ENCODE data around the gene FIBP.
A peak's percentile ranks its signal among the peaks of the same experiment; 100 is the strongest.

Gene FIBP

DNA sequence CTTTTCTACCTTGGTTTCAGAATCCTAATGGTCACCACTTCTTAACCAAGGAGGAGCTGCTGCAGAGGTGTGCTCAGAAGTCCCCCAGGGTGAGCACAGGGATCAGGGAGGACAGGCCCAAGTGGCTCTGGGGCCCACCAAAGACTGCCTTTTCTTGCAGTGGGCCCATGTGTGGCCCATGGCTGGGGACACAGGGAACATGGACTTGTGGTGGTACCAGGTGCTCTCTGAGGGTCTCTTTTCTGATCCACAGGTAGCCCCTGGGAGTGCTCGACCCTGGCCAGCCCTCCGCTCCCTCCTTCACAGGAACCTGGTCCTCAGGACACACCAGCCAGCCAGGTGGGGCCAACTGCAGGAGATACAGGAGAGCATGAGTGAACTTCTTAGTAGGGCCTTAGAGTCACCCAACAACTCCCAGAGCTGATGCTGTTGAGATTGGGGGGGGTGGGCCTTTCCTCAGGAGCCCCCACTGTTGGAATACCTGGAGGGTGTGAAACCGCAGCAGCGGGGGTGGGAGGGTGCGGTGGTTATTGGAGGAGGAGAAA, 26.0 kb downstream of the FIBP start:
- TF ChIP-seq CTCF (IDR thresholded peaks at IDR 0.05; ENCODE audit: control extremely low read depth, extremely low read depth, low read depth, missing control alignments): no peak
- DNase-seq (ENCODE audit: extremely low spot score): no peak
- POLR2A ChIA-PET: no interaction called here
- CTCF ChIA-PET: interaction anchor here (6.1 to 17.2 kb wide), 2 partner anchors 9 to 23 kb away, joined by 133 to 535 read pairs; partner anchors contain the start of genes CCDC85B, CTSW, EFEMP2 and FIBP

DNA sequence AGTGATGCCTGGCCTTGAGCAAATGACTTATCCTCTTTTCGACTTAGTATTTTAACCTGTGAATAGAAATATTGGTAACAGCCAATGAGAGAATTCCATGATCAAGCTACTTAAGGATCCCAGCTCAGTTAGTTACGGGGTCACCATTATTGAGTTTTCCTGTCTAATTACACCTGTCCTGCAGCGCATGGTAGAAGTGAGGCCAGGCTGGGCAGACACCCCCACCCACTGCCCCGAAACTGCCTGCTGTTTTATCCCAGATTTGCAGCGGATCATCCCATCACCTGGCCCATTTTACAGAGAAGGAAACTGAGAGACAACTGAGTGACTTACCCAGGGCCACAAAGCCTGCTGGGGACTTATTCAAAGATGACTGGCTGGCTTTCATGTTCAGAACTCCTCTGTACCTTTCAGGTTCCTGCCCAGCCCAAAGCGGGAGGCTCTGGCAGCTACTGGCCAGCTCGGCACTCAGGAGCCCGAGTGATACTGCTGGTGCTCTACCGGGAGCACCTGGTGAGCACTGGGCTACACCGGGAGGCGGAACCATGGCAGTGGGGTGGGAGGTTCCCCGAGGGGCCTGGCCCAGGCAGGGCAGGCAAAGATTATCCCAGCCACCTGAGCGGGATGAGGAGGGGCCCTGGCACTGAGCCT, 26.6 kb downstream of the FIBP start:
- ChIA-PET POLR2A (interaction anchor here (1.2 kb wide), 1 partner anchor 10 kb away, joined by 5 read pairs; no protein-coding TSS in a partner anchor), CTCF (interaction anchor here (1.2 to 17.2 kb wide), 6 partner anchors 10 to 149 kb away, joined by 3 to 535 read pairs (median 6); partner anchors contain the start of genes CCDC85B, CTSW, EFEMP2 and FIBP)
- DNase-seq (ENCODE audit: extremely low spot score): no peak
- no peak for TF ChIP-seq CTCF (IDR thresholded peaks at IDR 0.05; ENCODE audit: control extremely low read depth, extremely low read depth, low read depth, missing control alignments)

DNA sequence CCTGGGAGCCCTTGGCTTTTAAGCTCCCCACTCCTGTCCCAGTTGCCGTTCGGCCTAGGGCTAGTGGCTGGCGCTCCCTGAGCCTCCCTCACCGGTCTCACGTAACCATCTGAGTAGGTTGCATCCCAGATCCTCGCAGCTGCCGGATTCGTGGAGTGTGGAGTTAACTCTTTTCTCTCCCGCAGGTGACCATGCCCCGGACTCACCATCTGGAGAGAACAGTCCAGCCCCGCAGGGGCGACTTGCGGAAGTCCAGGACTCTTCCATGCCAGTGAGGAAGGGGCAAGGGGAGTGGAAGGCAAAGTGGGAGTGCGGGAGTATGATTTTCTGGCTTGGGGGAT, 27.1 kb downstream of the FIBP start:
- CTCF ChIA-PET: interaction anchor here (1.0 to 17.2 kb wide), 8 partner anchors 10 to 149 kb away, joined by 3 to 535 read pairs (median 5); partner anchors contain the start of genes CCDC85B, CTSW, EFEMP2 and FIBP

DNA sequence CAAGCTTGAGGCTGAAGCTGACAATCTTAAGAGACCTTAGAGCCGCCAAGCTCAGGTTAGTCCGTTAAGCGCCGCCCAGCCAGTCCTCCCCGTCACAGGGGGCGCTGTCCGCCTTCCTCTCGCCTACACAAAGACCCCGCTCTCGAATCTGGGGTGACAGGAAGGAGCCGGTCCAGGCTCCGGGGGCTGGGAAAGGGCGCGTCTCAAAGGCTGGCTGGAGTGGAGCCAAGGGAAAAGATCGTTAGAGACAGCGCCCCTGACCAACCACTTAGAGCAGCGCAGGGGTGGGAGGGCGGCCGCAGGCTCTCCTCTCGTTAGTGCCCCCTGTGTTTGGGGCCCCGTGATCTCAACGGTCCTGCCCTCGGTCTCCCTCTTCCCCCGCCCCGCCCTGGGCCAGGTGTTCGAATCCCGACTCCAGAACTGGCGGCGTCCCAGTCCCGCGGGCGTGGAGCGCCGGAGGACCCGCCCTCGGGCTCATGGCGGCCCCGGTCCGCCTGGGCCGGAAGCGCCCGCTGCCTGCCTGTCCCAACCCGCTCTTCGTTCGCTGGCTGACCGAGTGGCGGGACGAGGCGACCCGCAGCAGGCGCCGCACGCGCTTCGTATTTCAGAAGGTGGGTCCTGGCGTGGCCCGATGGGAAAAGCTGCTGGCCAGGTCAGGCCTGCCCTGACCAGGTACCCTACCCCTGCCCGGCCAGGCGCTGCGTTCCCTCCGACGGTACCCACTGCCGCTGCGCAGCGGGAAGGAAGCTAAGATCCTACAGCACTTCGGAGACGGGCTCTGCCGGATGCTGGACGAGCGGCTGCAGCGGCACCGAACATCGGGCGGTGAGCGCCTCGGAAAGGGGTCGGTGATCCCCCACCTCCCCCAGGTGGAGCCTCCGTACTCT, 27.8 kb downstream of the FIBP start, which contains the start of gene MUS81:
MUS81 (plus strand) TSS at position 156 of the 887 bp plus-strand sequence; CDS start at position 477, 321 bp downstream.
- ChIA-PET CTCF (interaction anchor here (0.6 to 17.2 kb wide), 58 partner anchors 9 to 715 kb away, joined by 3 to 535 read pairs (median 4); partner anchors contain the start of genes AP5B1, BANF1, CCDC85B and CTSW), POLR2A (interaction anchor here (0.6 to 2.6 kb wide), 13 partner anchors 8 to 198 kb away, joined by 3 to 25 read pairs (median 5); partner anchors contain the start of genes BANF1, CCDC85B, EIF1AD and FIBP)
- DNase-seq (ENCODE audit: extremely low spot score): peak; percentile 90
- TF ChIP-seq CTCF (IDR thresholded peaks at IDR 0.05; ENCODE audit: control extremely low read depth, extremely low read depth, low read depth, missing control alignments): peak; percentile 90

More for the DNA sequence above, 27.1 kb downstream of the FIBP start:
- DNase-seq (ENCODE audit: extremely low spot score): no peak
- POLR2A ChIA-PET: interaction anchor here (1.2 kb wide), 1 partner anchor 10 kb away, joined by 5 read pairs; no protein-coding TSS in a partner anchor
- no peak for TF ChIP-seq CTCF (IDR thresholded peaks at IDR 0.05; ENCODE audit: control extremely low read depth, extremely low read depth, low read depth, missing control alignments)

GRCh38 chr11:65859812-65860277, 28.4 kb downstream of the FIBP start:
- no peak for TF ChIP-seq CTCF (IDR thresholded peaks at IDR 0.05; ENCODE audit: control extremely low read depth, extremely low read depth, low read depth, missing control alignments)
- DNase-seq (ENCODE audit: extremely low spot score): no peak
- POLR2A ChIA-PET: interaction anchor here (0.6 to 2.8 kb wide), 14 partner anchors 9 to 197 kb away, joined by 3 to 25 read pairs (median 5); partner anchors contain the start of genes BANF1, CCDC85B, EIF1AD and FIBP
- CTCF ChIA-PET: interaction anchor here (0.6 to 17.2 kb wide), 56 partner anchors 9 to 714 kb away, joined by 3 to 535 read pairs (median 3); partner anchors contain the start of genes AP5B1, BANF1, CCDC85B and CTSW

Data from GM10248 (cell line).